GM12872 (cell line): ENCODE data around the gene PRKAR1B.

ENCODE experiments used
- TF ChIP-seq, protein P1 (sequence below): IDR thresholded peaks from 3 replicates; pipeline ENCODE4 v1.5.1; 2011; ENCODE audit warnings: low read depth, mild to moderate bottlenecking, low read length, moderate library complexity; ENCODE audit not compliant: insufficient read depth

The PRKAR1B gene

DNA sequence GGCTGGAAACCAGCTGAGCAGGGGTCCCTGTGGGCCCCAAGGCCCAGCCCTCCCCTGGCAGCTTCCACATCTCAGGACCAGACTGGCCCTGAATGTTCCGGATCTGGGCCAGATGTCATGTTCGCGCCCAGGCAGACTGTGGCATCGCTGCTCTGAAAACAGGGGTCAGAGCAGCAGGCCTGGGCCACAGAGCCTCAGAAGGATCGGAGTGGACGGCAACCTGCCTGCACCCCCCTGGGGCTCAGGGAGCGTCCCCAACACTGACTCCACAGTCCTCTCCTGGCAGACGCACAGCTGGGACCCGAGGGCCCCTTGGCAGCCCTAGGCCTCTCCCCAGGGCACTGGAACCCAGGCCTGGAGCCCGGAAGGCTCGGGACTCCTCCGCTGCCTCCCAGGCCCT, 91.9 kb downstream of the PRKAR1B start:
- TF ChIP-seq, protein P1, sequence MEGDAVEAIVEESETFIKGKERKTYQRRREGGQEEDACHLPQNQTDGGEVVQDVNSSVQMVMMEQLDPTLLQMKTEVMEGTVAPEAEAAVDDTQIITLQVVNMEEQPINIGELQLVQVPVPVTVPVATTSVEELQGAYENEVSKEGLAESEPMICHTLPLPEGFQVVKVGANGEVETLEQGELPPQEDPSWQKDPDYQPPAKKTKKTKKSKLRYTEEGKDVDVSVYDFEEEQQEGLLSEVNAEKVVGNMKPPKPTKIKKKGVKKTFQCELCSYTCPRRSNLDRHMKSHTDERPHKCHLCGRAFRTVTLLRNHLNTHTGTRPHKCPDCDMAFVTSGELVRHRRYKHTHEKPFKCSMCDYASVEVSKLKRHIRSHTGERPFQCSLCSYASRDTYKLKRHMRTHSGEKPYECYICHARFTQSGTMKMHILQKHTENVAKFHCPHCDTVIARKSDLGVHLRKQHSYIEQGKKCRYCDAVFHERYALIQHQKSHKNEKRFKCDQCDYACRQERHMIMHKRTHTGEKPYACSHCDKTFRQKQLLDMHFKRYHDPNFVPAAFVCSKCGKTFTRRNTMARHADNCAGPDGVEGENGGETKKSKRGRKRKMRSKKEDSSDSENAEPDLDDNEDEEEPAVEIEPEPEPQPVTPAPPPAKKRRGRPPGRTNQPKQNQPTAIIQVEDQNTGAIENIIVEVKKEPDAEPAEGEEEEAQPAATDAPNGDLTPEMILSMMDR: no peak

GRCh38 chr7:633381-634018, 93.6 kb downstream of the PRKAR1B start:
- TF ChIP-seq, protein P1: no peak

- TF ChIP-seq, protein P1: no peak
Observed at GRCh38 chr7:632831-633210, 94.3 kb downstream of the PRKAR1B start.

DNA sequence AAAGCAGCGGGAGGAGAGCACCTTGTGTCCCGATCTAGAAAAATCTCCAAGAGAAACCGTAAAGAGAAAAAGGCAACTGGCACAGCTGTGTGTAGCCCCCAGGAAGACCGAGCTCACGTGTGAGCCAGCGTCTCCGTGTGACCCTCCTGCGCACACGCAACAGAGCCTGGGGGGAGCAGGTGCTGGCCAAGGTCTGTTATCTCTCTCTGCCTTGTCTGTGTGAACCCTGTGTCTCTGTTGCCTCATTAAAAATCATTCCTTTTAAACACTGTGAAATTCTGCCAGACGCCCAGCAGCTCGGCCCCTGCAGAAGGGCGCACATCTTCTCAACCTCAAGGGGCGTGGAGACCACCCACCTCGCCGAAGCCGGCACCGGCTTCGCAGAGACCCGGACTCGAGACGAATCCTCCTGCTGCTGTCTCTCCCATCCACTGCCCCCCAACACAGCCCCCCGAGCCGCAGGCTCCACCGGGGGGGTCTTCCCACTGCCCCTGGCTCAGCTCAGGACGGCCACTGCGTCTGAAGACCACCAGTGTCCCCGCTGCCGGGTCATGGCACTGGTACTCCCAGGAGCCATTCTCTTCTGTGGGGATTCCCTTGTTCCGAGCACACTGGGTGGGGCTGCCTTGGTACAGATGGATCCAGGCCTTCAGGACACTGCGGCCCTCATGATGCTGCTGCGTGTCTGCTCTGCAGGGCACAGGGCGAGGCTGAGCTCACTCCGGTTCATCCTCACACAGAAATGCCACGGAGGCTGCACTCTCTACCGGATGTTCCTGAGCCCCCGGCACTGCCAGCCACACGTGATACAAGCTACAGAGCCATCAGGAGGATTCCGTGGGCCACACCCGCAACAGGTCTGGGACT, 94.9 kb downstream of the PRKAR1B start:
- TF ChIP-seq, protein P1: no peak

DNA sequence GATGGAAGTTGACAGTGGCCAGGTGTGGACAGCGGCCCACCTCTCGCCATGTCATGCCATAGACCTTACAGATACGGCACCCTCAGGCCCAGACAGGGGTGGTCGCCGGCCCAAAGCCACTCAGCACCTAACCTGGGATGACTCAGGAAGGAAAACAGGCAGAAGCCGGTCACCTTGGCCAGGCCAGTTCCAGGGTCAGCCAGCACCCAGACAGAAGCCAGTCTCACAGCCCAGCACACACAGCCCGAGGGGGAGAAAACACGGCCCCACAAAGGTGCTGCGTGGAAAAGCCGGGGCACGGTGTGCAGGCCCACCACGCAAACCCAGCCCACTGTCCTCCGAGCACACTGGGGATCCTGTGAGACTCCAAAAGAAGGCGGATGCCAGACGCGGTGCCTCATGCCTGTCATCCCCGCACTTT, 95.8 kb downstream of the PRKAR1B start:
- TF ChIP-seq, protein P1: no peak

- TF ChIP-seq, protein P1: no peak
Observed at GRCh38 chr7:630539-630938, 96.5 kb downstream of the PRKAR1B start.

DNA sequence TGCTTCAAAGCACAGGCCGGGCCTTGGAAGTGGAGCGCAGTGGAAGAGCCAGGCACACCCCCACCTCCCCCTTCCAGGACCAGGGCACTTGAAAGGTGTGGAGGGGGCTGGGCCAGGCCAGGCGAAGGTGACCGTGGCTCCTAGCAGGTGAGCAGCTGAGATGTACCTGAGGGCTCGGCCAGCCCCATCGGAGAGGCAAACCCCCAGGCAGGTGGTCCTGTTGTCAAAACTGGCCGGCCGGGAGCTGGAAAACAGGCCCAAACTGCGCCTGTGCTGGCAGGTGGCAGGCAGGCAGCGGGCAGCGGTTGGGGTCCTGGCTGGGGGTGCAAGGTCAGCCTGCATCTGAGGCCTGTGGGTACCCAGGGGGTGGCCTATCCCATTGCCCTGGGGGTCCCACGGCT, 97.0 kb downstream of the PRKAR1B start:
- TF ChIP-seq, protein P1: no peak
